Hepatocyte (in vitro differentiated cells): Measurements from ENCODE around the gene EYA4. TPM values are rescaled to one million over a fixed set of nuclear protein-coding genes. Genes with fewer than 3 reads are reported as not detected.

Source experiments
- DNase-seq: peaks from one replicate; pipeline ENCODE4 v3.0.0-alpha.2; 2016; ENCODE audit warnings: low spot score
- H2AFZ ChIP-seq: fragments of 200-600 bp; sonication (generic); 2 replicates; pipeline ENCODE4 v1.6.0; 2016; ENCODE audit warnings: antibody characterized with exemption, mild to moderate bottlenecking
- H3K27ac ChIP-seq: fragments of 200-600 bp; sonication (generic); 2 replicates; pipeline ENCODE4 v1.5.1; 2016; ENCODE audit warnings: mild to moderate bottlenecking
- H3K27me3 ChIP-seq: fragments of 200-600 bp; sonication (generic); 2 replicates; pipeline ENCODE4 v1.6.1; 2016
- H3K36me3 ChIP-seq: fragments of 200-600 bp; sonication (generic); replicated peaks from 2 replicates; pipeline ENCODE4 v1.5.1; 2016; ENCODE audit warnings: low read depth; ENCODE audit not compliant: insufficient read depth
- H3K4me1 ChIP-seq: fragments of 200-600 bp; sonication (generic); 2 replicates; pipeline ENCODE4 v1.5.1; 2016; ENCODE audit warnings: mild to moderate bottlenecking, moderate library complexity; ENCODE audit not compliant: insufficient read depth
- H3K4me2 ChIP-seq: fragments of 200-600 bp; sonication (generic); 2 replicates; pipeline ENCODE4 v1.6.0; 2016
- H3K4me3 ChIP-seq: fragments of 200-600 bp; sonication (generic); 2 replicates; pipeline ENCODE4 v1.5.1; 2016; ENCODE audit warnings: mild to moderate bottlenecking
- H3K79me2 ChIP-seq: fragments of 200-600 bp; sonication (generic); 2 replicates; pipeline ENCODE4 v1.6.0; 2017; ENCODE audit warnings: mild to moderate bottlenecking
- H3K9me2 ChIP-seq: fragments of 200-600 bp; sonication (generic); replicated peaks from 2 replicates; pipeline ENCODE4 v1.6.0; 2017; ENCODE audit warnings: mild to moderate bottlenecking; ENCODE audit not compliant: insufficient read depth
- H3K9me3 ChIP-seq: fragments of 200-600 bp; sonication (generic); 2 replicates; pipeline ENCODE4 v1.5.1; 2016; ENCODE audit warnings: low read depth, mild to moderate bottlenecking
- H4K20me1 ChIP-seq: fragments of 200-600 bp; sonication (generic); 2 replicates; pipeline ENCODE4 v1.6.0; 2016; ENCODE audit warnings: mild to moderate bottlenecking; ENCODE audit not compliant: insufficient read depth, poor library complexity, severe bottlenecking
- EZH2 ChIP-seq: fragments of 200-600 bp; sonication (generic); IDR thresholded peaks from 2 replicates; pipeline ENCODE4 v1.6.1; 2016; ENCODE audit warnings: antibody characterized with exemption, mild to moderate bottlenecking, borderline replicate concordance
- EZH2phosphoT487 ChIP-seq: fragments of 200-600 bp; sonication (generic); IDR thresholded peaks from one replicate; pipeline ENCODE4 v1.6.1; 2018; ENCODE audit warnings: antibody characterized with exemption, mild to moderate bottlenecking, low read depth, moderate library complexity; ENCODE audit not compliant: unreplicated experiment, severe bottlenecking
- WGBS: methylation state at CpG from one replicate; pipeline ENCODE4 v1.1.6; 2016; ENCODE audit warnings: low lambda C conversion rate; ENCODE audit errors: missing lambda C conversion rate; 5-methylcytosine and 5-hydroxymethylcytosine counted together
- polyA plus RNA-seq: library from polyadenylated mRNA; unstranded; fragments of >200 nt; fragmentation: Nextera tagmentation; extraction: Ambion mirVana; gene quantifications from 2 replicates; pipeline ENCODE4 v1.2.1, GENCODE V29; 2016
- total RNA-seq: library from RNA; depleted of rRNA; stranded (reverse); fragments of >200 nt; gene quantifications from 2 replicates; pipeline ENCODE4 v1.2.3, GENCODE V29; 2014
- TF ChIP-seq, protein P1 (sequence below): fragments of 200-600 bp; sonication (generic); IDR thresholded peaks from 2 replicates; pipeline ENCODE4 v1.5.1; 2016; ENCODE audit warnings: antibody characterized with exemption, mild to moderate bottlenecking; ENCODE audit not compliant: poor library complexity

The EYA4 gene
- total and polyA plus RNA-seq, 2 experiments from 2014 or later: 0.33 to 1.8 TPM

- no peak overlapping the region for H3K27ac ChIP-seq
- DNase-seq: no peak
- no peak overlapping the region for H3K4me3 ChIP-seq
- H3K36me3 ChIP-seq: no peaks in the 10 kb centered on the region
- no peaks in the 10 kb centered on the region for H3K79me2 ChIP-seq
- no peak for TF ChIP-seq EZH2phosphoT487
- TF ChIP-seq EZH2: no peak
- TF ChIP-seq, protein P1, sequence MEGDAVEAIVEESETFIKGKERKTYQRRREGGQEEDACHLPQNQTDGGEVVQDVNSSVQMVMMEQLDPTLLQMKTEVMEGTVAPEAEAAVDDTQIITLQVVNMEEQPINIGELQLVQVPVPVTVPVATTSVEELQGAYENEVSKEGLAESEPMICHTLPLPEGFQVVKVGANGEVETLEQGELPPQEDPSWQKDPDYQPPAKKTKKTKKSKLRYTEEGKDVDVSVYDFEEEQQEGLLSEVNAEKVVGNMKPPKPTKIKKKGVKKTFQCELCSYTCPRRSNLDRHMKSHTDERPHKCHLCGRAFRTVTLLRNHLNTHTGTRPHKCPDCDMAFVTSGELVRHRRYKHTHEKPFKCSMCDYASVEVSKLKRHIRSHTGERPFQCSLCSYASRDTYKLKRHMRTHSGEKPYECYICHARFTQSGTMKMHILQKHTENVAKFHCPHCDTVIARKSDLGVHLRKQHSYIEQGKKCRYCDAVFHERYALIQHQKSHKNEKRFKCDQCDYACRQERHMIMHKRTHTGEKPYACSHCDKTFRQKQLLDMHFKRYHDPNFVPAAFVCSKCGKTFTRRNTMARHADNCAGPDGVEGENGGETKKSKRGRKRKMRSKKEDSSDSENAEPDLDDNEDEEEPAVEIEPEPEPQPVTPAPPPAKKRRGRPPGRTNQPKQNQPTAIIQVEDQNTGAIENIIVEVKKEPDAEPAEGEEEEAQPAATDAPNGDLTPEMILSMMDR: no peak
- no peaks in the 10 kb centered on the region for H3K9me3 ChIP-seq
- H3K4me2 ChIP-seq: no peak overlapping the region
- H4K20me1 ChIP-seq: no peaks in the 10 kb centered on the region
- no peaks in the 10 kb centered on the region for H3K9me2 ChIP-seq
- H3K27me3 ChIP-seq: no peaks in the 10 kb centered on the region
- H2AFZ ChIP-seq: no peak overlapping the region
- H3K4me1 ChIP-seq: peaks cover 9% of the 10 kb centered on the region
Observed at GRCh38 chr6:133411757-133412156, 170.6 kb downstream of the EYA4 start.

DNA sequence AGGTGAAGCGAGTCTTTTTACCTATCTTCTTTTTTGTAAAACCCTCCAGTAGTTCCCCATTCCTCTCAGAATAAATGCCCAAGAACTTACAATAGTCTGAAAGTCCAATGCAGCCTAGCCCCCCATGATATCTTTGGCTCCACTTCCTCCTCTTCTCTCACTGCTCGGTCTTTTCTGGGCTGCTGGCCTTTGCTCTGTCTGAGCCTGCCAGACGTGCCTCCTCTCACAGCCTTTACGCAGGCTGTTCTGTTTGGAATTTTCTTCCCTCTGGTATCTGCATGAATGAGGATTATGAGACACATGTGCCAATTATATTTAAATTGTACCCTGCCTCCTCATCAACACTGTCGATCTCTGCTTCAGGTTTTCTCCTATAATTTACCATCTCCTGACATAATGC lies 174.1 kb downstream of the EYA4 start:
- 62% methylated on average over 5 of the region's 5 CpGs for WGBS
- no peak overlapping the region for H2AFZ ChIP-seq
- no peaks in the 10 kb centered on the region for H4K20me1 ChIP-seq
- DNase-seq: no peak
- H3K9me3 ChIP-seq: no peaks in the 10 kb centered on the region
- H3K36me3 ChIP-seq: no peaks in the 10 kb centered on the region
- H3K27me3 ChIP-seq: no peaks in the 10 kb centered on the region
- H3K9me2 ChIP-seq: no peaks in the 10 kb centered on the region
- no peaks in the 10 kb centered on the region for H3K79me2 ChIP-seq
- H3K27ac ChIP-seq: no peak overlapping the region
- H3K4me3 ChIP-seq: no peak overlapping the region
- peaks cover 9% of the 10 kb centered on the region for H3K4me1 ChIP-seq
- TF ChIP-seq EZH2 (no peak), EZH2phosphoT487 (no peak)
- TF ChIP-seq, protein P1: no peak
- H3K4me2 ChIP-seq: no peak overlapping the region

- Histone ChIP-seq H3K36me3 (no peaks in the 10 kb centered on the region), H3K4me1 (no peaks in the 10 kb centered on the region), H3K4me2 (no peak overlapping the region), H4K20me1 (no peaks in the 10 kb centered on the region), H3K27ac (no peak overlapping the region), H3K79me2 (no peaks in the 10 kb centered on the region), H3K4me3 (no peak overlapping the region), H3K9me2 (no peaks in the 10 kb centered on the region), H2AFZ (no peak overlapping the region), H3K27me3 (no peaks in the 10 kb centered on the region), H3K9me3 (no peaks in the 10 kb centered on the region)
- 64% methylated on average over 2 of the region's 2 CpGs for WGBS
- TF ChIP-seq EZH2phosphoT487 (no peak), EZH2 (no peak)
- TF ChIP-seq, protein P1: no peak
- DNase-seq: no peak
Observed at GRCh38 chr6:133418108-133418507, 177.0 kb downstream of the EYA4 start.

DNA sequence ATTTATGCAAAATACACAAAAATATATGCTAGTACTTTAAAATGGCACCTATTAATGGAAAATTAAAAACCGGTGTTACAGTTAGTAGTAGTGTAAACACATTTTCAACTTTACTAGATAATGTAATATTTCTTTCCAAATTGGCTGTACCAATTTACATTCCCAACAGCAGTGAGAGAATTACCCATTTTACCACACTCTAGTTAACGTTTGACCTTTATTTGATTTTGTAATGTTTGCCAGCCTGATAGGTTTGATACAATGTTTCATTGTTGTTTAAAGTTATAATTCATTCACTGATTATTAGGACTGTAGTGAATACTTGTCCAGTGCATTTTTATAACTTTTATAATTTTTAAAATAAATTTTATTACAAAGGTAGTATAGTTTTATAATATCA lies 182.1 kb downstream of the EYA4 start:
- H3K4me1 ChIP-seq: no peaks in the 10 kb centered on the region
- no peak overlapping the region for H2AFZ ChIP-seq
- no peaks in the 10 kb centered on the region for H3K9me2 ChIP-seq
- DNase-seq: no peak
- H3K4me3 ChIP-seq: no peak overlapping the region
- WGBS: 63% methylated on average over 2 of the region's 2 CpGs
- H3K27me3 ChIP-seq: no peaks in the 10 kb centered on the region
- no peaks in the 10 kb centered on the region for H3K79me2 ChIP-seq
- TF ChIP-seq EZH2phosphoT487 (no peak), EZH2 (no peak)
- TF ChIP-seq, protein P1: no peak
- no peaks in the 10 kb centered on the region for H3K36me3 ChIP-seq
- no peak overlapping the region for H3K27ac ChIP-seq
- no peak overlapping the region for H3K4me2 ChIP-seq
- H3K9me3 ChIP-seq: no peaks in the 10 kb centered on the region
- H4K20me1 ChIP-seq: no peaks in the 10 kb centered on the region
